ENCODE data around the gene DHPS. TPM values are rescaled to one million over a fixed set of nuclear protein-coding genes. Genes with fewer than 3 reads are reported as not detected.

The DHPS gene
- total and polyA plus RNA-seq, 2 of the 13 experiments (the other 11 are each of a cell fraction or from before 2014, with no cell fraction given), result 43.3 to 84.3 TPM

GRCh38 chr19:12721656-12722565, 40.2 kb upstream of the DHPS start (continued):
- TF ChIP-seq ZNF550 (CRISPR knock-in tag; IDR thresholded peaks at IDR 0.05; ENCODE audit: borderline replicate concordance) (no peak), HBP1 (CRISPR knock-in tag; IDR thresholded peaks at IDR 0.05; ENCODE audit: low read depth) (0 out of 2 replicates have a peak, but pooled peaks have one; percentile 43), NCOR1 (IDR thresholded peaks at IDR 0.05; ENCODE audit: borderline replicate concordance, low read length) (0 out of 2 replicates have a peak, but pooled peaks have one; percentile 9)

GRCh38 chr19:12720851-12721655, 39.4 kb upstream of the DHPS start:
- Histone ChIP-seq H3K79me2 (ENCODE audit: insufficient read depth, low read length) (peaks cover 57% of the 10 kb centered on the region), H3K4me3 (replicated peaks in 1 of 3; ENCODE audit: insufficient read depth in 1 of 3, low read depth in 2 of 3, low read length in 3 of 3) (peak overlapping the region; percentile 92 to 96 (median 93)), H3K36me3 (replicated peaks in 1 of 2; ENCODE audit: control insufficient read depth in 1 of 2, insufficient read depth in 2 of 2, low read length in 2 of 2) (peaks cover 3 to 24% of the 10 kb centered on the region in 2 experiments), H3K4me1 (ENCODE audit: insufficient read depth, low read length) (peaks cover 9% of the 10 kb centered on the region), H3K27ac (ENCODE audit: extremely low read length, insufficient read depth, low read length) (peak overlapping the region; percentile 77), H3K4me2 (ENCODE audit: low read depth, low read length) (peak overlapping the region; percentile 90), H3K9me3 (ENCODE audit: low read length) (no peaks in the 10 kb centered on the region), H4K20me1 (ENCODE audit: insufficient read depth, low read length) (no peaks in the 10 kb centered on the region), H3K27me3 (ENCODE audit: control insufficient read depth in 1 of 2, insufficient read depth in 2 of 2, low read length in 2 of 2) (no peaks in the 10 kb centered on the region; a peak in 1 of 5 replicates), H2AFZ (ENCODE audit: low read length) (no peak overlapping the region), H3K9ac (ENCODE audit: insufficient read depth, low read depth, low read length) (peak overlapping the region; percentile 87)
- in situ Hi-C loops (cut with HindIII; ENCODE audit: extremely low pct_ligation_motif_present, low pct_unique_long_range_greater_than_20kb) (no loop called here), intact Hi-C loops (cut with micrococcal nuclease; ENCODE audit: unreplicated experiment) (no loop called here)
- CTCF ChIA-PET (ENCODE audit: low intra/inter-chr PET ratio, low total read pairs), result no interaction called here
- WGBS (ENCODE audit: low lambda C conversion rate), result 8% methylated on average over 5 of the region's 59 CpGs
- ATAC-seq, result peak; percentile 19
- FAIRE-seq, result no peak
- POLR2A ChIA-PET, result interaction anchor here (1.2 to 4.8 kb wide), 3 partner anchors 12 to 26 kb away, joined by 4 to 51 read pairs (median 7); partner anchors contain the start of genes GET3 and TRIR
- no peak for DNase-seq (ENCODE audit: low spot score)
- BruUV-seq (replicated peaks), result no TSS peak
- no peak for TF ChIP-seq ZNF629 (CRISPR knock-in tag; conservative IDR thresholded peaks at IDR 0.05)
- TF ChIP-seq KDM2A (CRISPR knock-in tag; IDR thresholded peaks at IDR 0.05; ENCODE audit: borderline replicate concordance, low read depth), result peak; percentile 17; the same call in 1 of the 2 replicates
- no peak for TF ChIP-seq KLF11 (CRISPR knock-in tag; IDR thresholded peaks at IDR 0.05)
- no peak for TF ChIP-seq GPBP1L1 (CRISPR knock-in tag; IDR thresholded peaks at IDR 0.05)
- no peak for TF ChIP-seq ZNF816 (CRISPR knock-in tag; IDR thresholded peaks at IDR 0.05; ENCODE audit: borderline replicate concordance)
- no peak for TF ChIP-seq ZNF713 (CRISPR knock-in tag; IDR thresholded peaks at IDR 0.05)
- TF ChIP-seq TAF15 (IDR thresholded peaks at IDR 0.05; ENCODE audit: low read depth, low read length, poor library complexity, severe bottlenecking), result no peak
- TF ChIP-seq FOXP1 (IDR thresholded peaks at IDR 0.05), result no peak
- no peak for TF ChIP-seq FOXP1 (CRISPR knock-in tag; IDR thresholded peaks at IDR 0.05)
- peak; percentile 49; the same call in 1 of the 2 replicates for TF ChIP-seq SAP130 (CRISPR knock-in tag; IDR thresholded peaks at IDR 0.05; ENCODE audit: low read depth)
- TF ChIP-seq ZNF205 (CRISPR knock-in tag; IDR thresholded peaks at IDR 0.05), result no peak
- no peak for TF ChIP-seq SYNCRIP (IDR thresholded peaks at IDR 0.05; ENCODE audit: insufficient read depth, low read depth, low read length)
- no peak for TF ChIP-seq CBX5 (CRISPR knock-in tag; IDR thresholded peaks at IDR 0.05; ENCODE audit: borderline replicate concordance)
- 0 out of 2 replicates have a peak, but pooled peaks have one; percentile 45 for TF ChIP-seq SPEN (CRISPR knock-in tag; IDR thresholded peaks at IDR 0.05; ENCODE audit: low read depth)
- no peak for TF ChIP-seq ZNF558 (CRISPR knock-in tag; IDR thresholded peaks at IDR 0.05; ENCODE audit: borderline replicate concordance)
- TF ChIP-seq MBNL3 (CRISPR knock-in tag; conservative IDR thresholded peaks at IDR 0.05), result no peak
- TF ChIP-seq ZNF768 (CRISPR knock-in tag; IDR thresholded peaks at IDR 0.05), result peak; percentile 54; the same call in 1 of the 2 replicates
